ENCODE results near the gene RBM23.

The RBM23 gene

DNA sequence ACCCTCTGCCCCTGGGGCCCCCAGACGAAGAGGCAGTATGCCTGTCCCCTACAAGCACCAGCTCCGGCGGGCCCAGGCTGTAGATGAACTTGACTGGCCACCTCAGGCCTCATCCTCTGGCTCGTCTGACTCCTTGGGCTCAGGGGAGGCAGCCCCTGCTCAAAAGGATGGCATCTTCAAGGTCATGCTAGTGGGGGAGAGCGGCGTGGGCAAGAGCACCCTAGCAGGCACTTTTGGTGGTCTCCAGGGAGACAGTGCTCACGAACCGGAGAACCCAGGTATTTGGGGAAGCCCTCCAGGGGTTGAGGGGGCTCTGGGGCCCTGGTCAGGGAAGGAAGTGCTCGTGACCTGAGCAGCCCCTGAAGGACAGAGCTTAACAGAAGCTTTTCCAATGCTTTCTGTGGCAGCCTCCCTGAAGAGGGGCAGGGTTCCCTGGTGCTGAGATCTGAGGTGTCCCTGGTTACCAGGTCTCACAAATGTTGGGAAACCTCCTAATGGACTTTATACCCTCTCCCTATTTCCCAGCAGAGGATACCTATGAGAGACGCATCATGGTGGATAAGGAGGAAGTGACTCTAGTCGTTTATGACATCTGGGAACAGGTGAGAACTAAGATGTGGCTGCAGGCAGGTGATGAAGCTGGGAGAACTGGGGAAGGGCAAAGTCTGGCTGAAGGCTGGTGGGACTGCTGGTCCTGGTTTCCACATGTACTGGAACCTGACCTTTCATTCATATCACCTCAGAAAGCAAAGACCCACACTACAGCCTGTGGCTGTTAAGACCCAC lies 34.0 kb downstream of the RBM23 start:
- no peak for DNase-seq

GRCh38 chr14:22884076-22884737 lies 34.7 kb downstream of the RBM23 start:
- DNase-seq = no peak

DNA sequence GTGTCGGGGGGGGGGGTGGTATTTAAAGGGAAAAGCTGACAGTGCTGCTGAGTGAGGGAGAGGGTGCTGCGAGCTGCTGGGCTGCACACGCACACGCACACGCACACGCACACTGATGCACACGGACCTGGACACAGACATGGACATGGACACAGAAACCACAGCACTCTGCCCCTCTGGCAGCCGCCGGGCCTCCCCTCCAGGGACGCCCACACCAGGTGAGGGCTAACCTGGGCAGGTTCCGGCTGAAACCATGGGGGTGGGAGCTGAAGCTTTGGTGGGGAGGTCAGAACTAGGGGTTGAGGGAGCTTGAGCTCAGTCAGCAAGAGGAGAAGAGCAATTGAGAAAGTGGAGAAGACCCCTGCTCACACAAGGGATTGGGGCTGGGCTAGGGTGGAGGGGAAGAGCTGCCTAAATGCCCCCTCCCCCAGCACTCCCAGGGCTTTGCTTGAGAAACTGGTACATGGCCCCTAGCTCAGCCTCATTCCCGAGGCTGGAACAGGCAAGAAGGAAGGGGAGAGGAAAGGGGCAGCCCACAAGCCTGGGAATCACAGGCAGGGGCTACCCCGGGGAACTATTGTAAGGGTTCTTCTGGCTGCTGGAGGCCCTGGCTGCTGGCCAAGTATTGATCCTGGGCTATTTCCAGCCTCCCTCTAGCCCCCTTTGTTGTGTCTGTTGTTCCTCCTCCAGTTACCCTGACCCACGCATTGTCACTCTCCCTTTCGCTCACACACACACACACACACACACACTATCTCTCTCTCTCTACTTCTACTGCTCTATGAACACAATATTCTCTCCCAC lies 35.6 kb downstream of the RBM23 start, which contains the start of gene REM2:
Gene REM2 (plus strand): TSS at position 50 of the 804 bp plus-strand sequence. CDS start 66 bp downstream, at position 116.
- DNase-seq = no peak

GRCh38 chr14:22882529-22883172 lies 36.3 kb downstream of the RBM23 start:
- DNase-seq = peak; percentile 49

DNA sequence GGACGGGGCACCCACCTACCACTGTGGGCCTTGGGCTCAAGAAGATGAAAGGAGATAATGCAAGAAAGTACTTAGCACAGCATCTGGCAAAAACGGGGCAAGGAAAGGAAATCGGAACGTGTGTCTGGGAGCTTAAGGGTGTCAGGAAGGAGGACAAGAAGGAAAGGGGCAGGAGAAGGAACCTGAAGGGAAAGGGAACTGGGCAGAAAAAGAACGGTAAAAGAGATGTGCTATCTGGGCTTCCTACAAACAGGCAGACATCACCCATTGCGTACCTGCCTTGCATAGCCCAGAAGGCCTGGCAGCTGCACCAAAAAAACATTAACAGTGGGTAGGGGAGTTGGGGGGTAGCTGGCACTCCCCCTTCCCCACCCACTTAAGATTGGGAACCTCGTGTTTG lies 36.9 kb downstream of the RBM23 start:
- no peak for DNase-seq

GRCh38 chr14:22878271-22879246 lies 40.4 kb downstream of the RBM23 start:
- no peak for DNase-seq

- no peak for DNase-seq
Observed at GRCh38 chr14:22877000-22877501, 41.9 kb downstream of the RBM23 start.

GRCh38 chr14:22875748-22876319 lies 43.1 kb downstream of the RBM23 start:
- no peak for DNase-seq

GRCh38 chr14:22875003-22875747 lies 43.8 kb downstream of the RBM23 start:
- no peak for DNase-seq

DNA sequence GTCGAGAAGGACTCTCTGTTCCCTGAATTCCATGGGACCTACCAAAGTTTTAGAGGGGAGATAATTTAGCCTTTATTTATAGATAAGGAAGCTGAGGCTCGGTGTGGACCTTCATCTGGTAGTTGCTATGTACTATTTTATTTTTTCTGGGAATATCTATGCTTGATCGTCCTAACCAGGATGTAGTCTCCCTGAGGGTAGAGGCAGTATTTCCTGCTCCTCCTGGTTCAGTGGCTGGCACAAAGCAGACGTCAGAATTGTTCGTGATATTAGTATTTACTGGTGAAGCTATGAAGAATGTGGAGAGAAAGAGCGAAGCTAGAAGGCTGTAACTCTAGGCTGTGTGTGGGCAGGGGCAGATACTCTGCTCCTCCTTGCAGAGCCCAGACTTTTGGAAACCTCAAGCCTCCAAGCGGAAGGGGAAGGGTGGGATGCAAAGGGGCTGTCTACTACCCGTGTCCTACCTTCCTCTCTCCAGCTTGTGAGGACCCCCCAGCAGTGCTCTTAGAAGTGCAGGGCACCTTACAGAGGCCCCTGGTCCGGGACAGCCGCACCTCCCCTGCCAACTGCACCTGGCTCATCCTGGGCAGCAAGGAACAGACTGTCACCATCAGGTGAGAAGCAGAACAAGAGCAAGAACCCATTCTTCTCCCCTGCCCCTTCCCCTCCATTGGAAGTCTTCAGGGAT lies 46.0 kb downstream of the RBM23 start:
- no peak for DNase-seq

DNA sequence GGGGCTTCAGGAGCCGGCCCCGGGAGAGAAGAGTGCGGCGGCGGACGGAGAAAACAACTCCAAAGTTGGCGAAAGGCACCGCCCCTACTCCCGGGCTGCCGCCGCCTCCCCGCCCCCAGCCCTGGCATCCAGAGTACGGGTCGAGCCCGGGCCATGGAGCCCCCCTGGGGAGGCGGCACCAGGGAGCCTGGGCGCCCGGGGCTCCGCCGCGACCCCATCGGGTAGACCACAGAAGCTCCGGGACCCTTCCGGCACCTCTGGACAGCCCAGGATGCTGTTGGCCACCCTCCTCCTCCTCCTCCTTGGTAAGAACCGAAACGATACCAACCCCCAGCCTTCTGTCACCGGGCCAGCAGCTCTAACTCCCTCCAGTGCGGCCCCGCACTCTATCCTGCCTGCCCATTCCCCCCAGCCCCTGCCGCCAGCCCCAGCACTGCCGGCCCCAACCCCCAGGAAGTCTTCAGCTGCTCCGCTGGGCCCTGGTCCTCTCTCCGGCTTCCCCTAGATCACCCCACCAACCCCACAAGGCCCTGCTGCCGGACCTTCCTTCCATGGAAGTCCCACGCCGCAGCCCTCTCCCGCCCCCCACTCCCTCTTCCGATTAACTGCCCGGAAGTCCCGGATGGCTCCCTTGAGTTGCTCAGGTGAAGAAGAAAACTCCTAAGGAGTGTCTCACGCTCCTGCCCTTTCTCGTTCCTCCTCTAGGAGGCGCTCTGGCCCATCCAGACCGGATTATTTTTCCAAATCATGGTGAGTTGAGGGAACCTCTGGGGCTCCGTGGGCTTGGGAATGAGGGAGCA lies 46.7 kb downstream of the RBM23 start:
- peak; percentile 89 for DNase-seq

DNA sequence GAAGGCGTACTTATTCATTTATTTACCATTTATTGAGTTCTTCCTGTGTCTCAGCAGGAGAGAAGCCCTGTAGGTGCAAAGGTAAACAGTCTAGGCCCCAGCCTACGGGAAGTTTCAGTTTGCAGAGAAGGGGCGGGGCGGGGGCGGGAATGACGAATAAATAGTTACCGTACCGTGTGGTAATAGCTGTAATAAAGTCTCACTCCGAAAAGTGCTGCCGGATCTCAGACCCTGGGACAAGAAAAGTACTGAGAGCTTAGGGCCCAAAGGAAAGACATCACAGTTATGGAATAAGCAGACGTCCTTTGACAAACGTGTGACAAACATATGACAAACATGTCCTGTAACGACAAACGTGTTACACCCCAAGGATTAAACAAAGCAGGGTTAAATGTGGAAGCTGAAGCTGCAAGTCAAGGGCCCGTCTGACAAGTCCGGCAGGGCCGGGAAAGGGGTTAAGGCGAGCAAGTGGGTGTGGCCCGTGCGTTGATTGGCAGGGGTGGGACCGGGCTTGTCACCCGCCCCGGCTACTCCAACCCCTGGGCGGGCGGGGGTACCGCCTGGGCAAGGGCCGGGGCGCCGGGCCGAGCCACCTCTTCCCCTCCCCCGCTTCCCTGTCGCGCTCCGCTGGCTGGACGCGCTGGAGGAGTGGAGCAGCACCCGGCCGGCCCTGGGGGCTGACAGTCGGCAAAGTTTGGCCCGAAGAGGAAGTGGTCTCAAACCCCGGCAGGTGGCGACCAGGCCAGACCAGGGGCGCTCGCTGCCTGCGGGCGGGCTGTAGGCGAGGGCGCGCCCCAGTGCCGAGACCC lies 47.5 kb downstream of the RBM23 start, which contains the start of gene LRP10:
Gene LRP10 (plus strand): TSS at position 517 of the 809 bp plus-strand sequence. CDS start 564 bp downstream, outside the sequence.
- DNase-seq = peak; percentile 95

DNA sequence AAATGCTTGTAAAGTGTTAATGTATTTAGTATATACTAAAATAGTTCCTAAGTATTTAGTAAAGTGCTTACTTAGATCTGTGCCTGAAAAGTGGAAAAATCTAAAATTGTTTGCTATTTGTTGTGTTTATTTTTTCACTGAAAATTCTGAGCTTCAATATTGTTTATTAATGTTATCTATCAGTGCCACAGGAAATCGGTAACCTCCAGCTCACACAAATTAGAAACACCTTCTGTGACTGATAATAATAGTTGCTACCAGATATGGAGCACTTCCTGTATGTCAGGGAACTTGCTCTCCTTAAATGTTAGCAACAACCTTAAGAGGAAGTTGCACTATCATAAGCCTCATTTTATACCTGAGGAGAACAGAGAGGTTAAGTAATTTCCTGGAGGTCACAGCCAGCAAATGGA lies 48.1 kb downstream of the RBM23 start:
- DNase-seq = no peak

GRCh38 chr14:22866874-22867273 lies 52.1 kb downstream of the RBM23 start:
- DNase-seq = no peak

GRCh38 chr14:22865424-22866405 lies 53.2 kb downstream of the RBM23 start:
- no peak for DNase-seq

GRCh38 chr14:22864979-22865378 lies 54.0 kb downstream of the RBM23 start:
- DNase-seq = no peak
